SK-N-SH (cell line): ENCODE measurements around the gene EDEM3. TPM values are rescaled to one million over a fixed set of nuclear protein-coding genes. Genes with fewer than 3 reads are reported as not detected.

Source experiments
- CTCF ChIA-PET: fragments of 300-600, 350-600 bp; formaldehyde crosslinking; extraction: SDS; loops from one replicate; lab custom pipeline; 2021; lab: Yijun Ruan, JAX
- POLR2A ChIA-PET: fragments of 350-600 bp; sonication (Branson Sonifier 250); formaldehyde crosslinking; extraction: SDS; loops from one replicate; lab custom pipeline; 2020; ENCODE audit warnings: antibody characterized with exemption, inconsistent platforms; lab: Yijun Ruan, JAX
- DNase-seq: peaks from one replicate; pipeline ENCODE4 v3.0.0; 2012
- H2AFZ ChIP-seq: fragments of 200-600 bp; sonication (generic); 2 replicates; pipeline ENCODE4 v1.8.1; 2016; ENCODE audit warnings: antibody characterized with exemption, mild to moderate bottlenecking, low read depth
- H3F3A ChIP-seq: fragments of 200-600 bp; sonication (generic); replicated peaks from 2 replicates; pipeline ENCODE3; 2016; ENCODE audit warnings: antibody characterized with exemption, mild to moderate bottlenecking; ENCODE audit not compliant: insufficient read depth
- H3K27ac ChIP-seq, 2 experiments: fragments of 200-500 bp in 1 of 2; fragments of 200-600 bp in 1 of 2; sonication (Bioruptor generic) in 1 of 2; sonication (generic), shearing (Covaris generic) in 1 of 2; 2 replicates each; pipeline versions ENCODE4 v1.5.1 to v1.6.1; 2014 to 2016; ENCODE audit warnings: low read depth in 2 of 2, inconsistent platforms in 1 of 2, low read length in 1 of 2, mild to moderate bottlenecking in 1 of 2, mixed read lengths in 1 of 2
- H3K27me3 ChIP-seq: fragments of 200-600 bp; sonication (generic), shearing (Covaris generic); 2 replicates; pipeline ENCODE4 v1.6.1; 2016; ENCODE audit warnings: mixed run types; ENCODE audit not compliant: insufficient read depth
- H3K36me3 ChIP-seq, 2 experiments: fragments of 200-500 bp in 1 of 2; fragments of 200-600 bp in 1 of 2; sonication (Bioruptor generic) in 1 of 2; sonication (generic) in 1 of 2; replicated peaks in 1 of 2; 2 replicates each; pipeline versions ENCODE3 to v1.5.1; 2014 to 2016; ENCODE audit warnings: low read length in 1 of 2, mild to moderate bottlenecking in 1 of 2; ENCODE audit not compliant: insufficient read depth in 2 of 2, control insufficient read depth in 1 of 2
- H3K4me1 ChIP-seq, 2 experiments: fragments of 200-500 bp in 1 of 2; fragments of 200-600 bp in 1 of 2; sonication (Bioruptor generic) in 1 of 2; sonication (generic), shearing (Covaris generic) in 1 of 2; 2 replicates each; pipeline versions ENCODE4 v1.5.1 to v1.6.1; 2014 to 2016; ENCODE audit warnings: low read depth in 1 of 2, low read length in 1 of 2, mixed run types in 1 of 2; ENCODE audit not compliant: insufficient read depth in 2 of 2, control insufficient read depth in 1 of 2
- H3K4me2 ChIP-seq: fragments of 200-600 bp; sonication (generic), shearing (Covaris generic); 2 replicates; pipeline ENCODE4 v1.6.1; 2017; ENCODE audit warnings: mixed run types
- H3K4me3 ChIP-seq, 2 experiments: fragments of 200-500 bp in 1 of 2; fragments of 200-600 bp in 1 of 2; sonication (Bioruptor generic) in 1 of 2; sonication (generic), shearing (Covaris generic) in 1 of 2; 2 replicates each; pipeline versions ENCODE4 v1.5.1 to v1.8.1; 2014 to 2016; ENCODE audit warnings: low read depth in 2 of 2, inconsistent platforms in 1 of 2, low read length in 1 of 2, mild to moderate bottlenecking in 1 of 2, mixed read lengths in 1 of 2, moderate library complexity in 1 of 2
- H3K79me2 ChIP-seq: fragments of 200-600 bp; sonication (generic); 2 replicates; pipeline ENCODE4 v1.8.1; 2017; ENCODE audit warnings: mild to moderate bottlenecking; ENCODE audit not compliant: insufficient read depth
- H3K9ac ChIP-seq: fragments of 200-600 bp; sonication (generic); 2 replicates; pipeline ENCODE4 v1.6.1; 2017; ENCODE audit warnings: mixed run types
- H3K9me2 ChIP-seq: fragments of 200-600 bp; sonication (generic); 2 replicates; pipeline ENCODE4 v1.6.1; 2017; ENCODE audit warnings: mixed run types
- H3K9me3 ChIP-seq: fragments of 200-600 bp; sonication (generic); 2 replicates; pipeline ENCODE4 v1.6.1; 2017; ENCODE audit warnings: mixed run types, mild to moderate bottlenecking, moderate library complexity
- H4K20me1 ChIP-seq: fragments of 200-600 bp; sonication (generic); 2 replicates; pipeline ENCODE4 v1.6.1; 2017; ENCODE audit warnings: mild to moderate bottlenecking, mixed run types; ENCODE audit not compliant: insufficient read depth
- CTCF ChIP-seq: fragments of 200-600 bp; sonication (generic); IDR thresholded peaks from 2 replicates; pipeline ENCODE4 v1.6.1; 2017; ENCODE audit warnings: antibody characterized with exemption, mild to moderate bottlenecking, moderate library complexity
- FOXM1 ChIP-seq: IDR thresholded peaks from 2 replicates; pipeline ENCODE4 v1.4.0; 2012; ENCODE audit warnings: low read depth, mild to moderate bottlenecking
- GABPA ChIP-seq: IDR thresholded peaks from 2 replicates; pipeline ENCODE4 v1.4.0; 2012; ENCODE audit warnings: low read depth, mild to moderate bottlenecking
- GATA2 ChIP-seq: sonication (generic); formaldehyde crosslinking; IDR thresholded peaks from 2 replicates; pipeline ENCODE4 v1.5.0; 2020; ENCODE audit warnings: mild to moderate bottlenecking, missing genetic modification reagents
- MAX ChIP-seq: IDR thresholded peaks from 2 replicates; pipeline ENCODE4 v1.4.0; 2012; ENCODE audit warnings: low read depth
- MEF2A ChIP-seq: IDR thresholded peaks from 2 replicates; pipeline ENCODE4 v1.4.0; 2012; ENCODE audit warnings: low read depth, borderline replicate concordance
- PBX3 ChIP-seq: IDR thresholded peaks from 2 replicates; pipeline ENCODE4; 2012
- POLR2AphosphoS5 ChIP-seq: IDR thresholded peaks from 2 replicates; pipeline ENCODE4 v1.6.1; 2012; ENCODE audit warnings: low read depth, low read length
- RCOR1 ChIP-seq: fragments of 150-350 bp; IDR thresholded peaks from 2 replicates; pipeline ENCODE4 v1.6.1; 2017; ENCODE audit warnings: antibody characterized with exemption, low read length
- SIN3A ChIP-seq: IDR thresholded peaks from 2 replicates; pipeline ENCODE4 v1.6.1; 2012; ENCODE audit warnings: low read depth, mild to moderate bottlenecking, low read length, moderate library complexity, borderline replicate concordance
- SMC3 ChIP-seq: IDR thresholded peaks from 2 replicates; pipeline ENCODE4 v1.6.1; 2012; ENCODE audit warnings: low read depth, low read length, improper control_type of control experiment
- TCF12 ChIP-seq: IDR thresholded peaks from 2 replicates; pipeline ENCODE4 v1.4.0; 2012
- USF2 ChIP-seq: fragments of 150-350 bp; IDR thresholded peaks from 2 replicates; pipeline ENCODE4 v1.6.1; 2017; ENCODE audit warnings: antibody characterized with exemption, low read length, low read depth, borderline replicate concordance
- YY1 ChIP-seq: IDR thresholded peaks from 2 replicates; pipeline ENCODE4 v1.4.0; 2012; ENCODE audit warnings: low read depth, mild to moderate bottlenecking
- WGBS: methylation state at CpG from one replicate; pipeline ENCODE4 v1.1.6; 2017; ENCODE audit warnings: low lambda C conversion rate; 5-methylcytosine and 5-hydroxymethylcytosine counted together
- polyA plus RNA-seq, 3 experiments: library from polyadenylated mRNA; depleted of rRNA; stranded (reverse); fragments of >200 nt; gene quantifications; 2 replicates each; pipeline ENCODE4 v1.2.3, GENCODE V29; 2012

EDEM3 gene
- polyA plus RNA-seq, 1 of the 3 experiments (the other 2 are of a cell fraction): 28.6 TPM

GRCh38 chr1:184661801-184662200 is 92.9 kb downstream of the EDEM3 start:
- Histone ChIP-seq H3K4me3 (no peak overlapping the region), H3K4me2 (no peak overlapping the region), H3K79me2 (no peaks in the 10 kb centered on the region), H3K9me3 (no peaks in the 10 kb centered on the region), H3K9me2 (no peaks in the 10 kb centered on the region; the same call in 1 of the 2 replicates), H2AFZ (no peak overlapping the region), H3K27me3 (no peaks in the 10 kb centered on the region), H3K9ac (no peak overlapping the region), H4K20me1 (no peaks in the 10 kb centered on the region), H3K27ac (no peak overlapping the region), H3K36me3 (no peaks in the 10 kb centered on the region), H3F3A (no peaks in the 10 kb centered on the region), H3K4me1 (peaks cover 0 to 2% of the 10 kb centered on the region in 2 experiments; a peak in 1 of 4 replicates)
- TF ChIP-seq MEF2A: no peak
- TF ChIP-seq GATA2 (CRISPR knock-in tag): no peak
- TF ChIP-seq YY1: no peak
- TF ChIP-seq CTCF: no peak
- TF ChIP-seq SMC3: no peak
- TF ChIP-seq FOXM1: no peak
- no peak for TF ChIP-seq POLR2AphosphoS5
- no peak for TF ChIP-seq RCOR1
- TF ChIP-seq SIN3A: no peak
- TF ChIP-seq TCF12: no peak
- no peak for TF ChIP-seq MAX
- no peak for TF ChIP-seq GABPA
- no peak for TF ChIP-seq USF2
- no peak for TF ChIP-seq PBX3
- no peak for DNase-seq
- CTCF ChIA-PET: interaction anchor here (0.8 to 1.9 kb wide), 4 partner anchors 10 to 581 kb away, joined by 3 to 5 read pairs (median 3); no protein-coding TSS in a partner anchor
- POLR2A ChIA-PET: interaction anchor here (0.5 kb wide), 1 partner anchor 78 kb away, joined by 3 read pairs; no protein-coding TSS in a partner anchor
- WGBS: 6% methylated on average over 1 of the region's 1 CpG
